IPS DF 4.7 (cell line): ENCODE measurements around the gene MT1M.
"Not testable (repeated sequence)": the region's sequence is repeated elsewhere in the genome, so short reads cannot be mapped to it uniquely, and the experiment has no call there.

ENCODE experiments used
- DNase-seq: peaks from one replicate; pipeline ENCODE4 v3.0.0-alpha.2; 2013; ENCODE audit warnings: low spot score; ENCODE audit errors: extremely low read depth

Gene MT1M

DNA sequence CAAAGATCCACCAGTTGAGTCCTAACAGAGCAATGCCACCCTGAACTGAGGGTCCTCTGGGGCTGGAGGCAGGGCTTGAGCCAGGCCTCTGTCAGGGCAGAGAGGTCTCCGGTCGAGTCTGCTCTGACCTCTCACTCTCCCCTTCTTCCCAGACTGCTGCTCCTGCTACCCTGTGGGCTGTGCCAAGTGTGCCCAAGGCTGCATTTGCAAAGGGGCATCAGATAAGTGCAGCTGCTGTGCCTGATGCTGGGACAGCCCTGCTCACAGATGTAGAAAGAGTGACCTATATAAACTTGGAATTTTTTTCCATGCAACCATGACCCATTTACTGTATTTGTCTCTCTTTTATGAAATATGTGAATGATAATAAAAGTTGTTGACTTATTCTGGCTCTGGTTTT is 16.8 kb downstream of the MT1M start:
- DNase-seq = no peak

DNA sequence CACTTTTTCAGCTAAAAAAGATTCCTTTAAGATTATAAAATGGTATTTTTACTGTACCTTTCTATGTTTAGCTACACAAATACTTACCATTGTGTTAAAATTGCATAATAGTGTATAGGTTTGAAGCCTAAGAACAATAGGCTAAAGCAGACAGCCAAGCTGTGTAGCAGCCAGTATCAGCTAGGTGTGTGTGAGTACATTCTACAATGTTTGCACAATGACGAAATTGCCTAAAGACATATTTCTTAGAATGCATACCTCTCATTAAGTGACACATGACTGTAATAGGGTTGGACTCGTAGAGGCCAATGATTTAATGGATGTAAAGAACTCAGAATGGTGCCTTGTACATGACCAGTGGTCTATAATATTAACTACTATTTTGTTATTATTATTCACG is 17.4 kb downstream of the MT1M start:
- DNase-seq = no peak

DNA sequence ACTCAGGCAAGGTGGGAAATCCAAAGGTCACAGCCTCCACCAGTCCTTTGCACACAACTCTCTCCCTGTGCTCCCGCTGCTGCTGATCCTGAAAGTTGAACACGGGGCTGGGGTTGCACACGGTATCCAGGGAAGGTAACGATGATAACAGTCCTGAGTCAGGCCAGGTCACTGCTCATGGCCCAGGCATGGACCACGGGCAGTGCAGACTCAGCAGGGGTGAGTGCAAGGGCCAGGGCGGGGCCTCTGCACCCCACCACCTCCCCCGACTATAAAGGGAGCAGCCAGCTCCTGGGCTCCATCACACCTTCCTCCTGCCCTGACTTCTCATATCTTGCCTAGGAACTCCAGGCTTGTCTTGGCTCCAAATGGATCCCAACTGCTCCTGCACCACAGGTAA is 19.1 kb downstream of the MT1M start, which contains the start of gene MT1B:
Gene MT1B, plus strand, starts transcription at position 301 of the 400 bp plus-strand sequence. Its CDS starts 68 bp downstream, at position 369.
- DNase-seq = no peak

DNA sequence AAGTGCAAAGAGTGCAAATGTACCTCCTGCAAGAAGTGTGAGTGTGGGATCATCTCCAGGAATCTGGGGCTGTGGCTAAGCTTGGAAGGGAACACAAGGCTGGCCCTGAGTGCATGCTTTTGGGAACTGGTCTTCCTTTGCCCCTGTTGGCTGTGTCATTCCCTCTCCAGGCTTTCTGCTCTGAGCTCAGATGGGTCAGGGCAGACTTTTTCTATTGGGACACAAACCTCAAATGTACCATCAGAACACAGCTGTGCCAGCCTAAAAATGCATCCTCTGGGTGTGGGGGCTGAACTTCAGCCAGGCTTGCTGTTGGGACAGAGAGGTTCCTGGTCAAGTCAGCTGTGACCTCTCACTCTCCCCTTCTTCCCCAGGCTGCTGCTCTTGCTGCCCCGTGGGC is 20.1 kb downstream of the MT1M start:
- DNase-seq = no peak

DNA sequence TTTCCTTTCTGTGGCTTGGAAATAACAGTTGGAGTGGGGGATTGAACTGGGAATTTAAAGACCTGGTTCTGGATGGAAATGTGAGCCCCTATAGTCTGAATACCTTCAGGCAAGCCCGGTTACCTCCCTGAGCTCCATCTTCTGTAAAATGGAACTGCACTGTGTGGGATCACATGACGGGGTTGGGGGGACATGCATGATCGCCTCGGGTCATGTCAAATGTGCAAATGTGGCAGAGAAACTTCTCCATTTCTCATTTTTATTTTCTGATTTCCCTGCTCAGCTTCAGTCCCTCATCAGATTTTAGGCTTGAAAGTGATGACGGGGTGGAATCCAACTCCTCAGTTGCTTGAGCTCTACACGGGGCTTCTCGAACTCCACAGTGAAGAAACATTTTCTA is 20.8 kb downstream of the MT1M start:
- no peak for DNase-seq

DNA sequence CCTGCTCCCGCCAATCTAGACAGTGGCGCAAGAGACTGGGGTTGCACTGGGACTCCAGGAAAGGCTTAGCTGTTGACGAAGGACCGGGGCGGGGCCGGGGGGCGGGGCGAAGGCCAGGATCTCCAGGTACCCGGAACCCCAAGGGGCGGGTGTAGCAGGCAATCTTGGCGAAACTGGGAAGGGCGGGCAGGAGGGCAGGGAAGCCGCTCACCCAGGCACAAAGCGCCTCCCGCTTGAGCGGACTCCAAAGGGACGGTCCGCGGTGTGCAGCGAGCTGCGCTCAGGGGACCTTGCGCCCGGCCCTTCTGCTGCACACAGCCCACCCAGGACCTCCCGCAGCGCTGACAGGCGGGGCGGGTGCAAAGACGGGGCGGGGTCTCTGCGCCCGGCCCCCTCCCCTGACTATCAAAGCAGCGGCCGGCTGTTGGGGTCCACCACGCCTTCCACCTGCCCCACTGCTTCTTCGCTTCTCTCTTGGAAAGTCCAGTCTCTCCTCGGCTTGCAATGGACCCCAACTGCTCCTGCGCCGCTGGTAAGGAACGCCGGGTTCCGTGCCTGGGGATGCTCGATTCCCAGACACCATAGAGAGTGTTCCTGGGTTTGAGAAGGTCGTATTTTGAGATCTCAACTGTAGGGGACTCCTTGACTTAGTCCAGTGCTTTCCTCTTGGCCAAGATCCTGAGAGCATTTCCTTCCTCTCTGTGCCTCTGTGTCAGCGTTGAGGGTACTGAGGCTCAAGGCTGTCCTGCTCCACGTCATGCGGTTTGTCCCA is 25.3 kb downstream of the MT1M start, which contains the start of gene MT1F:
Gene MT1F, plus strand, starts transcription at position 405 of the 772 bp plus-strand sequence. Its CDS starts 100 bp downstream, at position 505.
- DNase-seq = no peak

DNA sequence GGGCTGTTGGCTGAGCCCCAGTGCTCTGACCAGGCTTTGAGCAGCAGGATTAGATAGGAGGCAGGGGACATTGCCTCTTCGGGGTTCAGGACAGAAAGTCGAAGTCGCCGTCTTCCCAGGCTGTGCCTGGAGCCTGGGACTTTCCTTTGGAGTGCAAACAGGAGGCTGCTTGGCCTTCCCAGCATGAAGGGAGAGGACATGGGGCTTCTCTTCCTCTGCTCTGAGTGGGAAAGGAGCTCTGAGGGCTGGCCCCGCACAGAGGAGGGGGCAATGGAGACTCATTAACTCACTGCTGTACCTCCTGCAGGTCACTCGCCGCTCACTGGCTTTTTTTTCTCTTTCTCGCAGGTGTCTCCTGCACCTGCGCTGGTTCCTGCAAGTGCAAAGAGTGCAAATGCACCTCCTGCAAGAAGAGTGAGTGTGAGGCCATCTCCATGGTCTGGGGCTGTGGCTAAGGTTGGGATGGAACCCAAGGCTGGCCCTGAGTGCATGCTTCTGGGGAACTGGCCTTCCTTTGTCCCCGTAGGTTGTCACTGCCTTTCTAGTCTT is 25.9 kb downstream of the MT1M start:
- DNase-seq = no peak

DNA sequence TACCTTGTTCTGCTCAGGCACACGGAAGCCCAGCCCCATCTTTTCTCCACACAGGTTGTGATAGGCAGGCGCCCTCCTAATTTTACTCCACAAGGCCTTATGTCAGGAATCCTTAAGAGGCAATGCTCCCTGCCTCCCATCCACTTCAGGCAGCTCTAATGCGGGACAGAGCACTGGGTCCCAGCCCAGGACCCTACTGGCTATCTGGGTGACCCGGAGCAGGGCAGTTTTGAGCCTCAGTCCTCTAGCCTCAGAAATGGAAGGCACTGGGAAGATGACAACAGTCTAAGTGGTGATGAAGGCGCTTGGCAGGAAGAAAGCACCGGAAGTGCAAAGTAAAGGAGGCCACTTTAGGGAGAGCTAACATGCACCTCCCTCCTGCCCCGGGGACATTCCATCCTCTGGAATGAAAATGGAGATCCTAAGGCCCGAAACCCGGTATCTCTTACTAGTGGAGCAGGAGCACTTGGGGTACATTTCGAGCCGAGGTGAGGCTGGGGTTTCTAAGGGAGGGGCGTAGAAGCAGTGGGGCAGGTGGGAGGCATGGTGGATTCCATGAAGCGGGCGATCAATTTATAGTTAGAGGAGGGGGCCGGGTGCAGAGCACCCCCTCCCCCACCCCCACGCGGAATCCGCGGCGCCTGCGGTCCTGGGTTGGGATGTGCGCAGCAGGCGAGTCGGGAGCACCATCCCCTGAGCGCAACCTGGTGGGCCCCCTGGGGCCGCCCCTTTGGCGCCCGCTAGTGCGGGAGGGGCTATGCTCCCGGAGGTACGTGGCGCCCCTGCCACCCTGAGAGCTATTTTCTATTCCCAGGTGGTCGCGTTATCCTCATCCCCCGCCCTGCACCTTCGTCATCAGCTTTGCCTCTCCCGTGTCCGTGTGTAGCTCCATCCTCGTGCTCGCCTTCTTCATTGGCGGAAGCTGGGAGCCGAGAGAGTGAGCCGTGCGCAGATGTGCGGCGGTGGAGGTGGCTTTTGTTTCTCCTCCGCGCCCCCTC is 30.2 kb downstream of the MT1M start:
- DNase-seq = no peak

DNA sequence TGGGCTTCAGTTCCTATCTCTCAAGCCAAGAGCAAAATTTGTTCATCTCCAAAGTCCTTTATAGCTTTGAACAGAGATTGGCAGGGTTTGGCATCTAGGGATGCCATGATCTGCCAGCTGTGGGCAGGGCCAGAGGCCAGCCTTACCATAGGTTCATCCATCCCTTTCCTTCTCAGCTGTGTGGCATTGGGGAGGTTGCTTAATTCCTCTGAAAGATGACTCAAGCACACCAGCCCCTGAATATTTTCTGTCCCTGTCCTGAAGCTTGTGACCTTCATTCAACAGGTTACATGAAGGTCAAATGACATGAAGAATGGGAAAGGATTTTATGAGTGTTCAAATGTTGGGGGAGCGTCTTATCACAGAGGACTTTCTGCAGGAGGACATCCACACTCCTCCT is 32.0 kb downstream of the MT1M start:
- DNase-seq = no peak

DNA sequence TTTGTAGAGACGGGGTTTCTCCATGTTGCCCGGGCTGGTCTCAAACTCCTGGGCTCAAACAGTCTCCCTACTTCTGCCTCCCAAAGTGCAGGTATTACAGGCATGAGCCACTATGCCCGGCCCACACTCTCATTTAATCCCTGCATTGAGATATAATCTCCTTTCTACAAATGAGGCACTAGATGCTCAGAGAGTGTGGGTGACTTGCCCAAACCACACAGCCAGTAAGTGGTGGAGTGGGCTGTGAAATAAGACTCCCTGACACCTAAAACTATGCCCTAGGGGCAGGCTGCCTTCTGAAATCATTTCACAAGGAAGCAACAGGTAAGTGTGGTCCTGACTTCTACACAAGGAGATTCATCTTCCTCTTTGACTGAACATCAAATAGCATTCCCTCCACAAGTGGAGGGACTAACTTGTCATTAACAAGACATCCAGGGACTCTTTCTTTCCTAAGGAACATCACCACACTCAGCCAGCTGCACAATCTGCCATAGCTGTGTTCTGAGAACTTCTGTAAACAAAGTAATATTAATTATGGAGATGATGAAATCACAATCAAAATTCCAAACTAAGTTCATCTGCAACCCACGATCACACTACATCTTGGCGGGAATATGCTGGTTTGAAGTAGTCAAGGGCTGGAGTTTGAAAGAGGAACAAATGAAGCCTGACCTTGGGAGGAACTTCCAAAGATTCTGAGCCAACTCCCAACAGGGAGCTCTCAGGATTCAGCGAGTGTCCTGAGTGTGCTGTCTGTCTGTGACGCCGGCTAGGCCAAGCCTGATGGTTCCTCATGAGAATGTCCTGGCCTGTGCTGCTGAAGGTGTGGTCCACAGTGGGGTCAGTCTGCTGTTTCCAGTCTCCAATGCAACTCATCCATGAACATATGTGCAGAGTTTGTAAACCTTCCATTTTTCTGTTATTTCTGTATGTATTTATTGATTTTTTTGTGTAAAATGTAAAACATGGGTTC is 33.1 kb downstream of the MT1M start:
- DNase-seq = not testable (repeated sequence)

DNA sequence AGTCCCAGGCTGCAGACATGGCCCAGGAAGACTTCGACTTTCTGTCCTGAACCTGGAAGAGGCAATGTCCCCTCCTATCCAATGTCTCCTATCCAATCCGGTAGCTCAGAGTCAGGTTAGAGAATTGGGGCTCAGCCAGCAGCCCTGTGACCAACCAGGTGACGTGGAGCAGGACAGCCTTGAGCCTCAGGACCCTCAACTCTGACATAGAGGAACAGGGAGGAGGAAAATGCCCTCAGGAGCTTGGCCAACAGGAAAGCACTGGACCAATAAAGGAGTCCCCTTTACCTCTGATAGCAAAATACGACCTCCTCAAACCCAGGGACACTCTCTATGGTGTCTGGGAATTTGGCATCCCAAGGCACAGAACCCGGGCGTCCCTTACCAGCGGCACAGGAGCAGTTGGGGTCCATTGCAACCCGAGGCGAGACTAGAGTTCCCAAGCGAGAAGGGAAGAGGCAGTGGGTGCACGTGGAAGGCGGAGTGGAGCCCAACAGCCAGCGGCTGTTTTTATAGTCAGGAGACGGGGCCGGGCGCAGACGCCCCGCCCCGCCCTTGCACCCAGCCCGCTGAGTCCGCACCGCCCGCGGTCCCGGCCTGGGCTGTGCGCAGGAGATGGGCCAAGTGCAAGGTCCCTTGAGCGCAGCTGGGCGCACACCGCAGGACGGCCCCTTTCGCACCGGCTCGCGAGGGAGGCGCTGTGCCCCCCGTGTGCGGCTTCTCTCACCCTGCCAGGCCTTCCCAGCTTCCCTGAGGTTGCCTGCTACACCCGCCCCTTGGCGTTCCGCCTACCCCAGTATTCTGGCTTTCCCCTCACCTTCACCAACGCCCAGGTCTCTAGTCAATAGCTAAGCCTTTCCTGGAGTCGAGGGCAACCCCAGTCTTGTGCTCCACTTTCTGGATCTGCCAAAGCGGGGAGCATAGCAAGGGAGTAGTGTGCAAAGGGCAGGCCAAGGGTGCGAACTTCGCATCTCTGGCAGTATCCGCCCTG is 35.4 kb downstream of the MT1M start, which contains the start of gene MT1G:
Gene MT1G, minus strand, starts transcription at position 485 of the 991 bp plus-strand sequence. Its CDS starts 72 bp downstream, at position 413.
- DNase-seq = no peak

DNA sequence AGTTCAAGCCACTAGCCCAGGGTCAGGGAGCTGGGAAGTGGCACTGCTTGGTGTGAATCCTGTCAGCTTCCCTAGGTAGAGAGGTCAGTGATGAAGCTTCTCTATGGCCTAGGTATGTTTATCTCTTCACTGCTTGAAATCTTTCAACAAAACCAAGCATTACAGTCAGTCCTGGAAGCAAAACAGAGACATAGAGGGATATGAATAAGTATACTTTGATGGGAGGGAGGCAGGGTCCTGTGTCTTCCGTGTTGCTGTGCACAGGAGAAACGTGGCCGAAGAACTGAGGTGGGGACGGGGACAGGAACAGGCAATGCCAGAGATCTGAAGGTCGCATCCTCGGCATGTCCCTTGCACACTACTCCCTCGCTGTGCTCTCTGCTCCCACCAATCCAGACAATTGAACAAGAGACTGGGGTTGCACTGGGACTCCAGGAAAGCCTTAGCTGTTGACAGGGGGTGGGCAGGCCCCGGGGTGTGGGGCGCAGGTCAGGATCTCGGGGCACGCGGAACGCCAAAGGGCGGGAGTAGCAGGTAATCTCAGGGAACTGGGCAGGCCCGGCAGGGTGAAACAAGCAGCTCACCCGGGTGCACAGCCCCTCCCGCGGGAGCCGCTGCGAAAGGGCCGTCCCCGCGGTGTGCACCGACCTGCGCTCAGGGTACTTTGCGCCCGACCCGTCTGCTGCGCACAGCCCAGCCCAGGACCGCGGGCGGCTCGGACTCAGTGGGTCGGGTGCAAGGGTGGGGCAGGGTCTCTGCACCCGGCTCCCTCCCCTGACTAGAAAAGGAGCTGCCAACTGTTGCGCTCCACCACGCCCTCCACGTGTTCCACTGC is 36.8 kb downstream of the MT1M start, which contains the start of gene MT1H:
Gene MT1H, plus strand, starts transcription at position 810 of the 835 bp plus-strand sequence. CDS start 71 bp downstream, outside the sequence.
- no peak for DNase-seq

DNA sequence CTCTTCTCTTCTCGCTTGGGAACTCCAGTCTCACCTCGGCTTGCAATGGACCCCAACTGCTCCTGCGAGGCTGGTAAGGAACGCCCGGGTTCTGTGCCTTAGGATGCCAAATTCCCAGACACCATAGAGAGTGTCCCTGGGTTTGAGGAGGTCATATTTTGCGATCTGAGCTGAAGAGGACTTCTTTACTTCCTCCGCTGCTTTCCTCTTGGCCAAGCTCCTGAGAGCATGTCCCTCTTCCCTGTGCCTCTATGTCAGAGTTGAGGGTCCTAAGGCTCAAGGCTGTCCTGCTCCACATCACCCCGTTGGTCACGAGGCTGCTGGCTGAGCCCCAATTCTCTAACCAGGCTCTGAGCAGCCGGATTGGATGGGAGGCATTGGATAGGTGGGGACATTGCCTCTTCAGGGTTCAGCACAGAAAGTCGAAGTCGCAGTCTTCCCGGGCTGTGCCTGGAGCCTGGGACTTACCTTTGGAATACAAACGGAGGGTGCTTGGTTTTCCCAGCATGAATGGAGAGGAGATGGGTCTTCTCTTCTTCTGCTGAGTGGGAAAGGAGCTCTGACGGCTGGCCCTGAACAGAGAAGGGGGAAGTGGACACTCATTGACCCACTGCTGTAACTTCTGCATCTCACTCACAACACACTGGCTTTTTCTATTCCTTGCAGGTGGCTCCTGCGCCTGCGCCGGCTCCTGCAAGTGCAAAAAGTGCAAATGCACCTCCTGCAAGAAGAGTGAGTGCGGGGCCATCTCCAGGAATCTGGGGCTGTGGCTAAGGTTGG is 37.6 kb downstream of the MT1M start:
- no peak for DNase-seq

DNA sequence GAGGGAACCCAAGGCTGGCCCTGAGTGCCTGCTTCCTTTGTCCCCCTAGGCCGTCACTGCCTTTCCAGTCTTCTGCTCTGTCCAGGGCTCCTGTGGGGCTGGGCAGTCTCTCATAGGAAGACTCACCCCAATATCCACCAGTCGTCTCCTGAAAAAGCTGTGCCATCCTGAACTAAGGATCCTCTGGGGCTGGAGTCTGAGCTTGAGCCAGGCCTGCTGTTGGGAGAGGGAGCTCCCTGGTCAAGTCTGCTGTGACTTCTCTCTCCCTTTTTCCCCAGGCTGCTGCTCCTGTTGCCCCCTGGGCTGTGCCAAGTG is 38.1 kb downstream of the MT1M start:
- DNase-seq = no peak

DNA sequence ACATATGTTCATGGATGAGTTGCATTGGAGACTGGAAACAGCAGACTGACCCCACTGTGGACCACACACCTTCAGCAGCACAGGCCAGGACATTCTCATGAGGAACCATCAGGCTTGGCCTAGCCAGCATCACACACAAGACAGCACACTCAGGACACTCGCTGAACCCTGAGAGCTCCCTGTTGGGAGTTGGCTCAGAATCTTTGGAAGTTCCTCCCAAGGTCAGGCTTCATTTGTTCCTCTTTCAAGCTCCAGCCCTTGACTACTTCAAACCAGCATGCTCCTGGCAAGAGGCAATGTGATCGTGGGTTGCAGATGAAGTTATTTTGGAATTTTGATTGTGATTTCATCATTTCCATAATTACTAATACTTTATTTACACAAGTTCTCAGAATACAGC is 39.2 kb downstream of the MT1M start:
- DNase-seq = not testable (repeated sequence)

DNA sequence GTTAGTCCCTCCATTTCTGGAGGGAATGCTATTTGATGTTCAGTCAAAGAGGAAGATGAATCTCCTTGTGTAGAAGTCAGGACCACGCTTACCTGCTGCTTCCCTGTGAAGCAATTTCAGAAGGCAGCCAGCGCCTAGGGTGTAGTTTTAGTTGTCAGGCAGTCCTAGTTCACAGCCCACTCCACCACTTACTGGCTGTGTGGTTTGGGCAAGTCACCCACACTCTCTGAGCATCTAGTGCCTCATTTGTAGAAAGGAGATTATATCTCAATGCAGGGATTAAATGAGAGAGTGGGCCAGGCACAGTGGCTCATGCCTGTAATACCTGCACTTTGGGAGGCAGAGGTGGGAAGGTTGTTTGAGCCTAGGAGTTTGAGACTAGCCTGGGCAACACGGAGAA is 39.7 kb downstream of the MT1M start:
- not testable (repeated sequence) for DNase-seq

DNA sequence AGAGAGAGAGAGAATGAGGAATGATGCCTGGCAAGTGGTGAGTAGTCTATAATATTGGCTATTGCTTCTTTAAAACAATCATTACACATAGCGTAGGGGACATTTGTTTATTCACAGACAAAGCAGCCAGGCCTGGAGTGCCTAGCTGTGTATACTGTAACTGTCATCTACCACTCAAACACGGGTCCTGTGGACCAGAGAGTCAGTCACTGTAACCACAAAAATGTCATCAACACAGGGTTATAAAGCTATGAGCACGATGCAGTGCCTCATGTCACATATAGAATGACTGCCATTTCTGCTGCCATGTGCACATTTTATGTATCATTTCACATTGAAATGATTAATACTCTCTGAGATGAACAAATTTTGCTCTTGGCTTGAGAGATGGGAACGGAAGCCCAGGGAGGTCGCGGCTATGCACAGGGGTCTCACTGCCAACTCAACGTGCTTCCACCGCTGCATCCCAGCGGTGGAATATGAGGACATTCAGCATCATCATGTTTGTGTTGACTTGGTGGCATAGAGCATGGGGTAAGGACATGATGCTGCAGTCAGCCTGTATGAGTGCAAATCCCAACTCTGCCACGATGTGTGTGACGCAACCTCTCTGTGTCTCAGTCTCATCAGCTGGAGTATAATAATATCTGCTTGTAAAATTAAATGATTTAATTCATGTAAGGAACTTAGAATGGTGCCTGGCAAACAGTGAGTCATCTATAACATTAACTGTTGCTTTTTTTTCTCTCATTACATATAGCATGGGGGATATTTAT is 40.5 kb downstream of the MT1M start:
- DNase-seq = no peak
